Uterus (tissue), 2 donors: ENCODE results near the gene LEFTY2.

Source experiments
- CTCF ChIP-seq, 4 experiments: fragments of 200-600 bp in 2 of 4; fragments of 450-650 bp in 2 of 4; sonication (generic) in 2 of 4; IDR thresholded peaks; one replicate each; pipeline ENCODE4 v1.5.1; 2016 to 2019; ENCODE audit warnings: antibody characterized with exemption in 4 of 4, mild to moderate bottlenecking in 2 of 4, moderate library complexity in 1 of 4
- POLR2A ChIP-seq, 2 donors: fragments of 450-650 bp; IDR thresholded peaks; one replicate each; pipeline ENCODE4 v1.6.1; 2016; ENCODE audit warnings: antibody characterized with exemption in 2 of 2, mild to moderate bottlenecking in 1 of 2, moderate library complexity in 1 of 2

DNA sequence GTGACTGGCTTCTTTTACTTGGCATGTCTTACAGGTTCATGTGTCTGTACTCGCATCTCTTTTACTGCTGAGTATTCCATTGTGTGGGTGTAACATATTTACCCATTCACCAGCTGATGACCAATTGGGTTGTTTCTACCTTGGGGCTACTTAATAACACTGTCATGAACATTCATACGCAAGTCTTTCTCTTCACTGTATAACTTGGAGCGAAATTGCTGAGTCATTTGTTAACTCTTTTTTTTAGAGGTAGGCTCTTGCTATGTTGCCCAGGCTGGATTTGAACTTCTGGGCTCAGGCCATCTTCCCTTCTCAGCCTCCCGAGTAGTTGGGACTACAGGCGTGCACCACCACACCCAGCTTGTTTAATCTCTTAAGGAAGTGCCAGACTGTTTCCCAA, 23.5 kb downstream of the LEFTY2 start:
- TF ChIP-seq CTCF (IDR thresholded peaks at IDR 0.05) = no peak
- no peak for TF ChIP-seq POLR2A (IDR thresholded peaks at IDR 0.05)
